Neural cell (in vitro differentiated cells): Measurements from ENCODE around the gene RAVER1.

Experiments
- POLR2AphosphoS5 ChIP-seq: IDR thresholded peaks from 2 replicates; pipeline ENCODE4 v1.6.1; 2012
- TF ChIP-seq, protein P1 (sequence below): fragments of 450-650 bp; IDR thresholded peaks from 2 replicates; pipeline ENCODE4 v1.5.1; 2014; ENCODE audit warnings: antibody characterized with exemption, mild to moderate bottlenecking, moderate library complexity; ENCODE audit not compliant: poor library complexity, severe bottlenecking

- TF ChIP-seq, protein P1, sequence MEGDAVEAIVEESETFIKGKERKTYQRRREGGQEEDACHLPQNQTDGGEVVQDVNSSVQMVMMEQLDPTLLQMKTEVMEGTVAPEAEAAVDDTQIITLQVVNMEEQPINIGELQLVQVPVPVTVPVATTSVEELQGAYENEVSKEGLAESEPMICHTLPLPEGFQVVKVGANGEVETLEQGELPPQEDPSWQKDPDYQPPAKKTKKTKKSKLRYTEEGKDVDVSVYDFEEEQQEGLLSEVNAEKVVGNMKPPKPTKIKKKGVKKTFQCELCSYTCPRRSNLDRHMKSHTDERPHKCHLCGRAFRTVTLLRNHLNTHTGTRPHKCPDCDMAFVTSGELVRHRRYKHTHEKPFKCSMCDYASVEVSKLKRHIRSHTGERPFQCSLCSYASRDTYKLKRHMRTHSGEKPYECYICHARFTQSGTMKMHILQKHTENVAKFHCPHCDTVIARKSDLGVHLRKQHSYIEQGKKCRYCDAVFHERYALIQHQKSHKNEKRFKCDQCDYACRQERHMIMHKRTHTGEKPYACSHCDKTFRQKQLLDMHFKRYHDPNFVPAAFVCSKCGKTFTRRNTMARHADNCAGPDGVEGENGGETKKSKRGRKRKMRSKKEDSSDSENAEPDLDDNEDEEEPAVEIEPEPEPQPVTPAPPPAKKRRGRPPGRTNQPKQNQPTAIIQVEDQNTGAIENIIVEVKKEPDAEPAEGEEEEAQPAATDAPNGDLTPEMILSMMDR: no peak
- TF ChIP-seq POLR2AphosphoS5: no peak
These were observed 37.3 kb downstream of the RAVER1 start for GRCh38 chr19:10295847-10296591.
